ENCODE data around the gene DDX5.

- TF ChIP-seq CTCF (IDR thresholded peaks at IDR 0.05; ENCODE audit: insufficient read depth, low read depth, low read length) (no peak), EZH2 (IDR thresholded peaks at IDR 0.05; ENCODE audit: insufficient read depth, low read length) (no peak)
These were observed 57.2 kb downstream of the DDX5 start, which contains the start of gene MILR1 for GRCh38 chr17:64448665-64449512.
